Osteocyte (in vitro differentiated cells): ENCODE measurements around the gene COL7A1. TPM values are rescaled to one million over a fixed set of nuclear protein-coding genes. Genes with fewer than 3 reads are reported as not detected.

ENCODE experiments used
- DNase-seq: peaks from one replicate; pipeline ENCODE4 v3.0.0; 2021; ENCODE audit warnings: mixed read lengths; ENCODE audit not compliant: unreplicated experiment; ENCODE audit errors: extremely low spot score
- H3K27ac Mint-ChIP-seq: one replicate; pipeline ENCODE4 v1.8.0; 2021; ENCODE audit warnings: mild to moderate bottlenecking, mixed read lengths; ENCODE audit not compliant: unreplicated experiment
- H3K27me3 Mint-ChIP-seq: one replicate; pipeline ENCODE4 v1.8.0; 2021; ENCODE audit warnings: mixed read lengths; ENCODE audit not compliant: unreplicated experiment
- H3K36me3 Mint-ChIP-seq: one replicate; pipeline ENCODE4 v1.8.0; 2021; ENCODE audit warnings: mixed read lengths; ENCODE audit not compliant: unreplicated experiment
- H3K4me1 Mint-ChIP-seq: one replicate; pipeline ENCODE4 v1.8.0; 2021; ENCODE audit warnings: mixed read lengths; ENCODE audit not compliant: unreplicated experiment
- H3K4me3 Mint-ChIP-seq: one replicate; pipeline ENCODE4 v1.8.0; 2021; ENCODE audit warnings: mild to moderate bottlenecking, moderate library complexity, mixed read lengths; ENCODE audit not compliant: unreplicated experiment
- H3K9me3 Mint-ChIP-seq: one replicate; pipeline ENCODE4 v1.8.0; 2021; ENCODE audit warnings: mixed read lengths; ENCODE audit not compliant: unreplicated experiment
- total RNA-seq: library from RNA; stranded (reverse); gene quantifications from 2 replicates; pipeline ENCODE4 v1.2.1, GENCODE V29; 2021
- TF ChIP-seq, protein P1 (sequence below): fragments of 200-600 bp; sonication (generic); IDR thresholded peaks from 2 replicates; pipeline ENCODE4 v1.5.0; 2021; ENCODE audit warnings: antibody characterized with exemption, mild to moderate bottlenecking, moderate library complexity

The COL7A1 gene
- total RNA-seq, 1 donor from 2014 or later, result 16.6 TPM

DNA sequence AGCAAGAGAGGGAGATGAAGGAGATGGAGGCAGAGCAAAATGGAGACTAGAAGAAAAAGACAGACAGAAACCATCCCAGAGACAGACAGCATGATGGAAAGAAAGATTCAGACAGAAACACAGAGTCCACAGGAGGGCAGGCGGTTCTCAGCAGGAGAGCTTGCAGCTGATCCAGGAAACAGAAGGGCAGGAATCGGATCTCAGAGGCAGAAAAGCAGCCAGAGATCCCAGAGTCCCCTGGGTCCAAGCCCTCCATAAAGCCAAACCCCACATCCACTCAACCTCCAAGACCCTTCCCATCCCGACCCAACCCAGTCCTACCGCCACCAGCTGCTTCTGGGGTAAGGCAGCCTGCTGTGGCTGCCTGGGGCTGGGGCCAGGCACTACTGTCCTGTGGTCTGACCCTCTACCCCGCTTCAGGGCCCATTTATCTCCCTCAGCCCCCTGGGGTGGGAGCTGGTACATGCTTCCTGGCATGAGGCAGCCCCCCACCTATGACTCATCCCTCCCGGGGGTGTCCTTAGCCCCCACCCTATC is 31.7 kb downstream of the COL7A1 start, which contains the start of gene UCN2:
TSS of gene UCN2 (minus strand) at position 400 of the 537 bp plus-strand sequence. CDS start 657 bp downstream, outside the sequence.
- H3K27me3 Mint-ChIP-seq, result no peaks in the 10 kb centered on the region
- peaks cover 1% of the 10 kb centered on the region for H3K36me3 Mint-ChIP-seq
- H3K4me3 Mint-ChIP-seq, result peak within 1 kb of the TSS; percentile 61
- H3K9me3 Mint-ChIP-seq, result no peaks in the 10 kb centered on the region
- peak within 1 kb of the TSS; percentile 98 for H3K27ac Mint-ChIP-seq
- H3K4me1 Mint-ChIP-seq, result peaks cover 70% of the 10 kb centered on the region
- TF ChIP-seq, protein P1, sequence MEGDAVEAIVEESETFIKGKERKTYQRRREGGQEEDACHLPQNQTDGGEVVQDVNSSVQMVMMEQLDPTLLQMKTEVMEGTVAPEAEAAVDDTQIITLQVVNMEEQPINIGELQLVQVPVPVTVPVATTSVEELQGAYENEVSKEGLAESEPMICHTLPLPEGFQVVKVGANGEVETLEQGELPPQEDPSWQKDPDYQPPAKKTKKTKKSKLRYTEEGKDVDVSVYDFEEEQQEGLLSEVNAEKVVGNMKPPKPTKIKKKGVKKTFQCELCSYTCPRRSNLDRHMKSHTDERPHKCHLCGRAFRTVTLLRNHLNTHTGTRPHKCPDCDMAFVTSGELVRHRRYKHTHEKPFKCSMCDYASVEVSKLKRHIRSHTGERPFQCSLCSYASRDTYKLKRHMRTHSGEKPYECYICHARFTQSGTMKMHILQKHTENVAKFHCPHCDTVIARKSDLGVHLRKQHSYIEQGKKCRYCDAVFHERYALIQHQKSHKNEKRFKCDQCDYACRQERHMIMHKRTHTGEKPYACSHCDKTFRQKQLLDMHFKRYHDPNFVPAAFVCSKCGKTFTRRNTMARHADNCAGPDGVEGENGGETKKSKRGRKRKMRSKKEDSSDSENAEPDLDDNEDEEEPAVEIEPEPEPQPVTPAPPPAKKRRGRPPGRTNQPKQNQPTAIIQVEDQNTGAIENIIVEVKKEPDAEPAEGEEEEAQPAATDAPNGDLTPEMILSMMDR, result peak; percentile 42
- DNase-seq, result no peak

DNA sequence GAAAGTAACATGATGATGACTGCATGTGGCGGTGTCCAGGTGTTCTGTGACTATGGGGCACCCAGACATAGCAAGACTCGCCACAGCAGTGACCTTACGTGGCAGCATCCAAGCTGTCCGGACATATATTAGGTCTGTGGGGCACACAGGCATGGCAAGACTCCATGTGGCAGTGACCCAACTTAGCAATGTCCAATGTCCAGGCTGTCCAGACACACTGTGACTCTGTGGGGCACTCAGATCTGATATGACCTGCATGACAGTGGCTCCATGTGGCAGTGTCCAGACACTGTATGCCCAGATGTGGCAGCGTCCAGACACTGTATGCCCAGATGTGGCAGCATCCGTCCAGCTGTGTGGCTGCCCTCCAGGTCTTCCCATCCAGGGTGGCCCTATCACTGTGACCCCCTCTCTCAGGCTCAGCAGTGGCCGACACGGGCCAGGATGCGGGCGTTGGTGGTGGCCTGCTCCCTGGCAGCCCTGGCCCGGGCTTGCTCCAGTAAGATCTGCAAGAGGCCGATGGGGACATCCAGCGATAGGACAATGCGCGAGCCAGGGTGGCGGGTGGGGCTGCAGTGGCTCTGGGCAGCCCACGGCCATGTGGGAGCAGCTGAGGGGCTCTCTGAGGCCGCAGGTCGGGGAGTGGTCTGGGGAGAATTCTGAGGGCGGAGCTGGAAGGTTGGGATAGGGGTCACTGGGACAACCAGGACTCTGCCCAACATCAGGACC is 32.6 kb downstream of the COL7A1 start:
- no peaks in the 10 kb centered on the region for H3K36me3 Mint-ChIP-seq

DNA sequence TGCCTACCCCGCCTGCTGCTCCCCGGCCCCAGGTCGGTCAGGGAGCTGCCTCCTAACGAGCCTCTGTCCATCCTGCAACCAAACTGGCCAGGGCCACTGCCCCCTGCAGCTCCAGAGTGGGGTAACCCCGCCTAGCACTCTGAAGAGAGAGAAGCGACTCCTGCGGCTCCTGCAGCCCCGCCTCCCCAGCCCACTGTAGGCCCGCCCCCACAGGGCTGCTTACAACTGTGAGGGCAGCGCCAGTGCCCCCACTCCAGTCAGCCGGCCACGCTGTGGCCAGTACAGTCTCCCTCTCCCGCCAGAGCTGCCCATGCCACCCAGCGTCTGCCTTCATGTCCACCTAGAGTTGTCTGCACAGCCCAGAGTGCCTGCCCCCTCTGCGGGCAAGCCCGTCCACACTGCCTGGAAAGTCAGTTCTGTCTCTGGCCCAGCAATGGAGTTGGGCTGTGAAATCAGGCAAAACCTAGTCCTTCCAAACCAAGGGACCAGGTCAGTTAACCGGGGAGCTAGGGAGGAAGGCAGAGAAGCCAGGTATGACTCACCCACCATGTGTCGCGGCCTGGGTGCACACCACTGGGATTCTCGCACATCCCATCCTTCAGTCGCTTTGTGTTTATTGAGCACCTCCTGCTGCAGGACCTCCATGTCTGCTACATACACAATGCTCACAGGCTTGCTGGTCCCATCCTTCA is 33.9 kb downstream of the COL7A1 start:
- no peak for DNase-seq

More for the DNA sequence above, 32.6 kb downstream of the COL7A1 start:
- peak overlapping the region; percentile 98 for H3K27ac Mint-ChIP-seq
- DNase-seq, result no peak
- H3K9me3 Mint-ChIP-seq, result no peaks in the 10 kb centered on the region
- no peaks in the 10 kb centered on the region for H3K27me3 Mint-ChIP-seq
- peaks cover 77% of the 10 kb centered on the region for H3K4me1 Mint-ChIP-seq
- TF ChIP-seq, protein P1, result no peak
- H3K4me3 Mint-ChIP-seq, result no peak overlapping the region

DNA sequence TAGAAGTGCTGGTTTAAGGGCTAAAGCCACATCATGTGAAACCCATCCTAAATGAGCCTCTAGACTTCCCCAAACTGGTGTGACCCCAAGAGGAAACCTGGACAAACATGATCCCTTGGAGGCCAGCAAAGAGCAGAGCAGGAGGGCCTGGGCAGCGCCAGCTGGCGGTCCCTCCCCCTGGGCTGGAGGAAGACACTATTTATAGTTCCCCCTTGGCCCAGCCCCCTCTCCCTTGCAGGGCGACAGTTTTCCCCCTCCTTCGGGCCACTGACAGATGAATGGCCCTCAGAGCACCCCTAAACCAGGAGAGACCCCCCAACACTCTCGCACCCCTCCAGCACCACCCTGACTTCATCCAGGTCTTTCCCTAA is 34.5 kb downstream of the COL7A1 start:
- TF ChIP-seq, protein P1, result no peak
- no peaks in the 10 kb centered on the region for H3K36me3 Mint-ChIP-seq
- peaks cover 76% of the 10 kb centered on the region for H3K4me1 Mint-ChIP-seq
- no peaks in the 10 kb centered on the region for H3K27me3 Mint-ChIP-seq
- H3K4me3 Mint-ChIP-seq, result peak overlapping the region; percentile 46
- no peak for DNase-seq
- H3K9me3 Mint-ChIP-seq, result no peaks in the 10 kb centered on the region
- H3K27ac Mint-ChIP-seq, result peak overlapping the region; percentile 83

More for the DNA sequence above, 33.9 kb downstream of the COL7A1 start:
- no peaks in the 10 kb centered on the region for H3K9me3 Mint-ChIP-seq
- H3K4me1 Mint-ChIP-seq, result peaks cover 77% of the 10 kb centered on the region
- no peaks in the 10 kb centered on the region for H3K36me3 Mint-ChIP-seq
- no peaks in the 10 kb centered on the region for H3K27me3 Mint-ChIP-seq
- H3K27ac Mint-ChIP-seq, result peak overlapping the region; percentile 83
- TF ChIP-seq, protein P1, result peak; percentile 42
- H3K4me3 Mint-ChIP-seq, result peak overlapping the region; percentile 46
